ENCODE measurements around the gene PALMD. TPM values are rescaled to one million over a fixed set of nuclear protein-coding genes. Genes with fewer than 3 reads are reported as not detected.

The PALMD gene
- total RNA-seq, 4 donors from 2014 or later = 104 to 250 (median 135) TPM

GRCh38 chr1:99707535-99708142, 61.7 kb downstream of the PALMD start:
- no peak for TF ChIP-seq CTCF (IDR thresholded peaks at IDR 0.05; ENCODE audit: low read depth)

GRCh38 chr1:99710994-99711393, 65.1 kb downstream of the PALMD start:
- no peak for TF ChIP-seq CTCF (IDR thresholded peaks at IDR 0.05; ENCODE audit: low read depth)

DNA sequence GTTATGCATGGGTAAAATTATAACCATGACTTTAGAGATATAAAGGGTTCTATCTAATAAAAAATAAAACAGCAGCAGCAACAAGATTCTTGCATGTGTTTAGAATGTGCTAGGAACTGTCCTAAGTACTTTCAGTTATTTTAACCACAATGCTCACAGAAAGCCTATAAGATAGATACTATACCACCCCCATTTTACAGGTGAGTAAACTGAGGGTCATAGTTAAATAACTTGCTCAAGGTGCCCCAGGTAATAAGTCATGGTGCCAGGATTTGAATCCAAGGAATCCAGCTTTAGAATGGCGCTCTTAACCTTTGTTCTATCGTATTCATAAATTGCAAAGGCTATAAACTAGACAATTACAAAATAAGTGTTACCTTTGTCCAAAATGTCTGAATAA, 67.1 kb downstream of the PALMD start:
- TF ChIP-seq CTCF (IDR thresholded peaks at IDR 0.05; ENCODE audit: low read depth) = no peak

GRCh38 chr1:99717005-99717404, 71.1 kb downstream of the PALMD start:
- no peak for TF ChIP-seq CTCF (IDR thresholded peaks at IDR 0.05; ENCODE audit: low read depth)

DNA sequence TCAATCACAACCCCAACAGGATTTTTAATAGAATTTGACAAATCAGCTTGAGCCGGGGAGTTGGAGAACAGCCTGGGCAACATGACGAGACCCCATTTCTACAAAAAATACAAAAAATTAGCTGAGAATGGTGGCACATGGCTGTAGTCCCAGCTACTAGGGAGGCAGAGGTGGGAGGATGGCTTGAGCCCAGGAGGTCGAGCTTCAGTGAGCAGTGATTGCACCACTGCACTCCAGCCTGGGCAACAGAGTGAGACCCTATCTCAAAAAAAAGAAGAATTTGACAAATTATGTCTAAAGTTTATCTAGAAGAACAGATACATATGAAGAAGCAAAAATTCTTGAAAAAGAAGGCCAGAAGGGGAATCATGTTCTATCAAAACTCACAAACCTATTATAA, 77.3 kb downstream of the PALMD start:
- TF ChIP-seq CTCF (IDR thresholded peaks at IDR 0.05; ENCODE audit: low read depth) = no peak

DNA sequence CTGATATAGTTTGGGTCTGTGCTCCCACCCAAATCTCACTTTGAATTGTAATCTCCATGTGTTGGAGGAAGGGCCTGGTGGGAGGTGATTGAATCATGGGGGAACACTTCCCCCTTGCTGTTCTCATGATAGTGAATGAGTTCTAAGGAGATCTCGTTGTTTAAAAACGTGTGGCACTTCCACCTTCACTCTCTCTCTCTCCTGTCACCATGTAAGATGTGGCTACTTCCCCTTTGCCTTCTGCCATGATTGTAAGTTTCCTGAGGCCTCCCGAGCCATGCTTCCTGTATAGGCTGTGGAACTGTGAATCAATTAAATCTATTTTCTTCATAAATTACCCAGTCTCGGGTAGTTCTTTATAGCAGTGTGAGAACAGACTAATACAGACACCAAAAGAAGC, 80.1 kb downstream of the PALMD start:
- no peak for TF ChIP-seq CTCF (IDR thresholded peaks at IDR 0.05; ENCODE audit: low read depth)

GRCh38 chr1:99726407-99726806, 80.5 kb downstream of the PALMD start:
- TF ChIP-seq CTCF (IDR thresholded peaks at IDR 0.05; ENCODE audit: low read depth) = no peak
